NOMO-1 treated with dmso at 0.1 percent for 144 hours (cell line): ENCODE results near the gene SLC1A2.

Source experiments
- DNase-seq: peaks from one replicate; lab custom pipeline; 2025; ENCODE audit not compliant: unreplicated experiment; lab: John Stamatoyannopoulos, UW

SLC1A2 gene

GRCh38 chr11:35419184-35419829, at the start of gene SLC1A2:
SLC1A2 (minus strand) TSS chr11:35419558; CDS start chr11:35418966, 592 bp downstream.
- no peak for DNase-seq

- DNase-seq, result no peak
Measured at GRCh38 chr11:35466058-35466457, 46.7 kb upstream of the SLC1A2 start.

GRCh38 chr11:35464308-35464707, 45.0 kb upstream of the SLC1A2 start:
- DNase-seq, result no peak

GRCh38 chr11:35463331-35463751, 44.0 kb upstream of the SLC1A2 start:
- DNase-seq, result no peak

- no peak for DNase-seq
Measured at GRCh38 chr11:35461917-35462538, 42.7 kb upstream of the SLC1A2 start.

- DNase-seq, result no peak
Measured at GRCh38 chr11:35459489-35459888, 40.1 kb upstream of the SLC1A2 start.

GRCh38 chr11:35458846-35459245, 39.5 kb upstream of the SLC1A2 start:
- DNase-seq, result no peak

- no peak for DNase-seq
Measured at GRCh38 chr11:35454362-35454761, 35.0 kb upstream of the SLC1A2 start.

- no peak for DNase-seq
Measured at GRCh38 chr11:35436581-35437250, 17.4 kb upstream of the SLC1A2 start.

- no peak for DNase-seq
Measured at GRCh38 chr11:35433588-35433987, 14.2 kb upstream of the SLC1A2 start.

- no peak for DNase-seq
Measured at GRCh38 chr11:35432464-35432863, 13.1 kb upstream of the SLC1A2 start.

- no peak for DNase-seq
Measured at GRCh38 chr11:35427071-35427470, 7.7 kb upstream of the SLC1A2 start.

- DNase-seq, result no peak
Measured at GRCh38 chr11:35426351-35426750, 7.0 kb upstream of the SLC1A2 start.

- DNase-seq, result no peak
Measured at GRCh38 chr11:35425603-35426212, 6.3 kb upstream of the SLC1A2 start.

- DNase-seq, result no peak
Measured at GRCh38 chr11:35424157-35424940, 5.0 kb upstream of the SLC1A2 start.

- no peak for DNase-seq
Measured at GRCh38 chr11:35420371-35420770, 1.0 kb upstream of the SLC1A2 start.

- no peak for DNase-seq
Measured at GRCh38 chr11:35419830-35420333, 524 bp upstream of the SLC1A2 start.

- no peak for DNase-seq
Measured at GRCh38 chr11:35418282-35419183, 825 bp downstream of the SLC1A2 start.

- no peak for DNase-seq
Measured at GRCh38 chr11:35415487-35415886, 3.9 kb downstream of the SLC1A2 start.

- DNase-seq, result no peak
Measured at GRCh38 chr11:35414776-35415175, 4.6 kb downstream of the SLC1A2 start.
